Measurements from ENCODE around the gene PDCD5.

DNA sequence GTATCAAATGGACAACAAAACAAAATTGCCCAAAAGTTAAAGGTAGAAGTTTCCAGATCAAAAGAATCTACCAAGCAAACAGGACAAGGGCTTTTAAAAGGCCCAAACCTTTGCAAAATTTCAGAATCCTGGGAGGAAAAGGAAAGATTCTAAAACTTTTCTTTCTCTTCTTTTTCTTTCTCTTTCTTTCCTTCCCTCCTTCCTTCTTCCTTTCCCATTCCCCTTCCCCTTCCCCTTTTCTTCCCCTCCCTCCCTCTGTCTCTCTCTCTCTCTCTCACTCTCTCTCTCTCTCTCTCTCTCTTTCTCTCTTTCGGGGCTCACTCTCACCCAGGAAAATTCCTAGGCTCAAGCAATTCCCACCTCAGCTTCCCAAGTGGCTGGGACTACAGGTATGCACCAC lies 4.2 kb upstream of the PDCD5 start:
- TF ChIP-seq, protein P1, sequence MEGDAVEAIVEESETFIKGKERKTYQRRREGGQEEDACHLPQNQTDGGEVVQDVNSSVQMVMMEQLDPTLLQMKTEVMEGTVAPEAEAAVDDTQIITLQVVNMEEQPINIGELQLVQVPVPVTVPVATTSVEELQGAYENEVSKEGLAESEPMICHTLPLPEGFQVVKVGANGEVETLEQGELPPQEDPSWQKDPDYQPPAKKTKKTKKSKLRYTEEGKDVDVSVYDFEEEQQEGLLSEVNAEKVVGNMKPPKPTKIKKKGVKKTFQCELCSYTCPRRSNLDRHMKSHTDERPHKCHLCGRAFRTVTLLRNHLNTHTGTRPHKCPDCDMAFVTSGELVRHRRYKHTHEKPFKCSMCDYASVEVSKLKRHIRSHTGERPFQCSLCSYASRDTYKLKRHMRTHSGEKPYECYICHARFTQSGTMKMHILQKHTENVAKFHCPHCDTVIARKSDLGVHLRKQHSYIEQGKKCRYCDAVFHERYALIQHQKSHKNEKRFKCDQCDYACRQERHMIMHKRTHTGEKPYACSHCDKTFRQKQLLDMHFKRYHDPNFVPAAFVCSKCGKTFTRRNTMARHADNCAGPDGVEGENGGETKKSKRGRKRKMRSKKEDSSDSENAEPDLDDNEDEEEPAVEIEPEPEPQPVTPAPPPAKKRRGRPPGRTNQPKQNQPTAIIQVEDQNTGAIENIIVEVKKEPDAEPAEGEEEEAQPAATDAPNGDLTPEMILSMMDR (IDR thresholded peaks at IDR 0.05), result no peak
- TF ChIP-seq POLR2AphosphoS5 (IDR thresholded peaks at IDR 0.05) (no peak), EP300 (IDR thresholded peaks at IDR 0.05) (no peak)

All from sigmoid colon (tissue), 4 donors.